ENCODE results near the gene FBXL13.
"Not testable (repeated sequence)": the region's sequence is repeated elsewhere in the genome, so short reads cannot be mapped to it uniquely, and the experiment has no call there.

The FBXL13 gene

DNA sequence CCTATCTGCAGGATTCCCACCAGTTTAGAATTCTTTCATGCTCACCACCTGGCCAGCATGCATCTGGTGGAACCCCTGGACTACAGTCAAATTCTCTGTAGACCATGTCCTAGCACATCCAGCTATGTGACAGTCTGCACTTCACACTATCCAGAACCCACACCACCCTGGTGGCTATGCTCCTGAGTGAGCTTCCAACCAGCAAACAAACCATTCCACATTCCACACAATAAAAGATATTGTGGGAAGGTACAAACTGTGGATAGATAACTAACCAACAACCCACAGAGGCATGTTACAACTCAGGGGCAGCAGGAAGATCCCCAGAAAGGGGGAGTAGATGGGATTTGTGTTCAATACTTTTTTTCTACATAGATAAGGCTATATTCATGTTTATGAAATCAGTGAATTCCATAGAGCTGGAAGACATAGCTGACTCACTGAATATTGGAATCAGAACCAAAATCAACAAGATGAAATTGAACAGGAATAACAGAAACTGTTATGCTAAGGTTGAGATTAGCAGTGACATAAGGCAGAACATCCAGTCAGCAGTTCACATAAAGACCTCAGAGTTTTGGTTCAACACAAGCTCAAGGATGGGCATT lies 89.3 kb downstream of the FBXL13 start:
- DNase-seq (ENCODE audit: low spot score), result no peak
- no peak for FAIRE-seq

DNA sequence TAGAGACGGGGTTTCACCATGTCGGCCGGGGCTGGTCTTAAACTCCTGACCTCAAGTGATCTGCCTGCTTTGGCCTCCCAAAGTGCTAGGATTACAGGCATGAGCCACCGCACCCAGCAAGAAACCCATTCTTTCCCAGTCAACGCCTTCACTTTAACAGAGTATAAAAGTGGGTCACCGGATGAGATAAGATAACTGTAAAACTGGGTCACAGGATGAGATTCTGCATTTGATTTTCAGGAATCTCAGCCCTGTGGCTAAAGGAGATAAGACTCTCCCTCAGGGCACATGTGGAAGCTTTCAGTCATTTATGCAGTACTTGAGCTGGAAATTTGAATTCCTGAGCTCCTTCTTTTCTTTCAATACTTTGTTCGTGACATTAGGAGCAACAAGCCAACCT lies 91.0 kb downstream of the FBXL13 start:
- FAIRE-seq (no peak), DNase-seq (ENCODE audit: low spot score) (no peak)

DNA sequence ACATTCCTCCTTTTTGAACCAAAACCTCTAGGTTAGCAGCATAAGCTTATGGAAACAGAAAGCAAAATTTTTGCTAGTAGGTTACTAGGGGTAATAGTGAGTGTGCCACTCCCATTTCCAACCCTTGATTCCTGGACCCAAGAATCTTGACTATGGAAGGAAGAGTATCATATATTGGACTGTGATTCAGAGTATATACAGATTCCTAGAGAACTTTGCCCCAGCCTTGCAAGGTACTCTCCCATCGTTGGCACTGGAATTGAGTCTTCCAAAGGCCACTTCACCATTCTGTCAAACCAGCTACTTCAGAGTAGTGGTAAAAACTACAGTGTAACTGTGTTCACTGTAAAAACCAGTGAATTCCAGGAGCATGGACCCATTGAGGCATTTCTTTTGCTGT lies 92.4 kb downstream of the FBXL13 start:
- DNase-seq (ENCODE audit: low spot score) (no peak), FAIRE-seq (no peak)

DNA sequence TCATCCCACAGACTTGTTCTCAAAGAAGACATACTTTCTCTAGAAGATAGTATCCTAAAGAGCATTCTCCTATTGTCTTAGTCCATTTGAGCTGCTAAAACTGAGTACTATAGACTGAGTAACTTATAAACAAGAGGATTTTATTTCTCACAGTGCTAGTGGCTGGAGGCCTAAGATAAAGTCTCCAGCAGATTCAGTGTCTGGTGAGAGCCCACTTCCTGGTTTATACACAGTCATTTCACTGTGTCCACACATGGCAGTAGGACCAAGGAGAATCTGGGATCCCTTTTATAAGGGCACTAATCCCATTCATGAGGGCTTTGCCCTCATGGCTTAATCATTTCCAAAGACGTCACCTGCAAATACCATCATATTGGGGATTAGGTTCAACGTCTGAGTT lies 93.1 kb downstream of the FBXL13 start:
- FAIRE-seq (no peak), DNase-seq (ENCODE audit: low spot score) (no peak)

DNA sequence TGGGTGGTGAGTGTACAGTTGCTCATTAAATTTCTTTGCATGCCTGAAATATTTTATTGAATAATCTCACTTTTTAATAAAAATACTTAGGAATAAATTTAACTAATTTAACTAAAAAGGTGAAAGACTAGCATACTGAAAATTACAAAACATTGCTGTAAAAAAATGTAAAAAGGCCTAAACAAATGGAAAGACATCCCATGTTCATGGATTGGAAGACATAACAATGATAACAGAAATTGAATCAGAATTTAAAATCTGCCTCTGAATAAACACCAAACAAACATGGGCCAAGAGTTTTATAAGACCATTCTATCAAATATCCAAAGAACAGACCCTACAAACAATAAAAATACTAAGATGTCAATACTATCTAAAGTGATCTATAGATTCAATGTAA lies 94.9 kb downstream of the FBXL13 start:
- no peak for FAIRE-seq
- DNase-seq (ENCODE audit: low spot score), result no peak

DNA sequence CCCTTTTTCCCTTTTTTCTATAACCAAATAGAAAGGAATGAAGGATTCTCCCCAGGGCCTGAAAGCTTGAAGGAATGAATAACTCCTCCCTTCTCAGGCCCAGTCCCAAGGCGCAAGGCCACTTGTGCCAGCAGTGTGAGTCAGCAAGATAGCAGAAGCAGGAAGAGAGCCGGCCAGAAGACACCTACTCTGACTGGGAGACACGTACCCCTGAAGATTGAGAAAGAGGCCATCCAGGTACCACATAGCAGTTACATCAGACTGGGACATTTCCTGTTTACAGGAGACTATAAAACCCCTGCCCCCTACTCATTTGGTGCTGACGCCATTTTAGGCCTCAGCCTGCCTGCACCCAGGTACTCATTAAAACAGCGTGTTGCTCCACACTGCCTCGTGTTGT lies 96.3 kb downstream of the FBXL13 start:
- DNase-seq (ENCODE audit: low spot score) (peak; percentile 75), FAIRE-seq (peak; percentile 54)

DNA sequence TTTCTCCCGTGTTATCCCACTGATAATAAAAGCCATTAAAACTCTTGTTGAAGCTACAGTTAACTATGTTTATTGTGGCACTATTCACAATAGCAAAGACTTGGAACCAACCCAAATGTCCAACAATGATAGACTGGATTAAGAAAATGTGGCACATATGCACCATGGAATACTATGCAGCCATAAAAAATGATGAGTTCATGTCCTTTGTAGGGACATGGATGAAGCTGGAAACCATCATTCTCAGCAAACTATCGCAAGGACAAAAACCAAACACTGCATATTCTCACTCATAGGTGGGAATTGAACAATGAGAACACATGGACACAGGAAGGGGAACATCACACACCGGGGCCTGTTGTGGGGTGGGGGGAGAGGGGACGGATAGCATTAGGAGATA lies 97.0 kb downstream of the FBXL13 start:
- not testable (repeated sequence) for FAIRE-seq; DNase-seq (ENCODE audit: low spot score)

DNA sequence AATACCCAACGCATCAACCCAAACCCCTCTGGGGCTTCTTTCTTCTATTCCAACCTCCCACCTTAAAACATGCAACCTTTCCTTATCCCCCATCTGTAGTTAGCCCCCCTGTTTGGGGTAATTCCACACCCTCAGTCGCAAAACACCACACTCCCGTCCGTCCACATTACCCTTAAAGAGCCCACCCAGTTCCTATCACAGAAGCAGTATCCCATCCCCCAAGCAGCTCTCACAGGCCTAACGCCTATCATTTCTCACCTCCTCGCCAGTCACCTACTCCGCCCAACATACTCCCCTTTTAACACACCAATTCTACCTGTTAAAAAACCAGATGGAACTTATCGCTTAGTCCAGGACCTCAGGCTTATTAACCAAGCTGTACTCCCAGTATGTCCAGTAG lies 98.1 kb downstream of the FBXL13 start:
- FAIRE-seq (no peak), DNase-seq (ENCODE audit: low spot score) (no peak)

DNA sequence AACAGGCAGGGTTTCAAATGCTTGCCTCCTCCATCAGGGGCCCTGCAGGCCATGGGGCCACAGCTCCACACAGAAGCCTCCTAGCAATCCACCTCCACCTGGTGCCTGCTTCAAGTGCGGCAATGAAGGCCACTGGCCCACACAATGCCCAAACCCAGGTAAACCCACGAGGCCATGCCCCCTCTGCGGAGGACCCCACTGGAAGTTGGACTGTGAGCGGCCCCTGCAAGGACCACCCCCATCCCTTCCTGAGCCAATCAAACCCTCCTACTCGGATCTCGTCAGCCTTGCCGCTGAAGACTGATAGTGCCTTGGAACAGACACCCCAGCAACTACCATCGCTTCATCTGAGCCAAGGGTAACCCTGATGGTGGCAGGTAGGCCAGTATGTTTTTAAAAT lies 98.7 kb downstream of the FBXL13 start:
- DNase-seq (ENCODE audit: low spot score) (no peak), FAIRE-seq (no peak)

DNA sequence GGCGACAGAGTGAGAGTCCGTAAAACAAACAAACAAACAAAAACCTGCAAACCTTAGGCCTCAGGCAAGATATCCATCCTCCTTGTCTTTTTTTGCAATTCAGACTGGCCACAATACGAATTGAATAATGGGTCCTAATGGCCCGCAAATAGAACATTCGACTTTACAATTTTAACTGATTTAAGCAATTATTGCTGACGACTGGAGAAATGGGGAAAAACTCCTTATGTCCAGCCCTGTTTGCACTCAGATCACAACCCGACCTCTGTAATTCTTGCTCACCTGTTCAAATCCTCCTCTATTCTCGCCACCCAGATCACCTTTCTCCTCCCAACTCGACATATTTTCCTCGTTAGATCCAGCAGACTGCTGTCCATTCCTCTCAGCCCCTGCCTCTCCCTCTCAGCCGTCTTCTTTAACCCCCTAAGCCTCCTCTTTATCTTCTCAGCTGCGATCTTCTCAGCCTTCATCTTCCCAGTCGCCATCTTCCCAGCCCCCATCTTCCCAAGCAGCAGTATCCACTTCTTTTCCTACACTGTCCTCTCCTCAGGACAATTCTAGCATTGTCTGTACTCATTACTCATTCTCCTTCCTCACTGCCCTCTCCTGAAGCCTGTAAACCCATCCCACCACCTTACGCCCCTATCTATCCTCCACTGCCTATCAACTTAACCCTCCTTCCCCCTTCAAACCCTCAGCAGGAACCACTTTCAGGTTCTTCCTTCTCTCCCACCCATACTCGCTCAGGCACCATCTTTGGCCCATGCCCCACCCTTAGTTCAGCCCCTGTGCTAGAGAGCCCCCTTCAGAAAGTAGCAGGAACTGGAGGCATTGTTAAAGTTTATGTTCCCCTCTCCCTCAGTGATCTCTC lies 100.0 kb downstream of the FBXL13 start:
- FAIRE-seq, result no peak

DNA sequence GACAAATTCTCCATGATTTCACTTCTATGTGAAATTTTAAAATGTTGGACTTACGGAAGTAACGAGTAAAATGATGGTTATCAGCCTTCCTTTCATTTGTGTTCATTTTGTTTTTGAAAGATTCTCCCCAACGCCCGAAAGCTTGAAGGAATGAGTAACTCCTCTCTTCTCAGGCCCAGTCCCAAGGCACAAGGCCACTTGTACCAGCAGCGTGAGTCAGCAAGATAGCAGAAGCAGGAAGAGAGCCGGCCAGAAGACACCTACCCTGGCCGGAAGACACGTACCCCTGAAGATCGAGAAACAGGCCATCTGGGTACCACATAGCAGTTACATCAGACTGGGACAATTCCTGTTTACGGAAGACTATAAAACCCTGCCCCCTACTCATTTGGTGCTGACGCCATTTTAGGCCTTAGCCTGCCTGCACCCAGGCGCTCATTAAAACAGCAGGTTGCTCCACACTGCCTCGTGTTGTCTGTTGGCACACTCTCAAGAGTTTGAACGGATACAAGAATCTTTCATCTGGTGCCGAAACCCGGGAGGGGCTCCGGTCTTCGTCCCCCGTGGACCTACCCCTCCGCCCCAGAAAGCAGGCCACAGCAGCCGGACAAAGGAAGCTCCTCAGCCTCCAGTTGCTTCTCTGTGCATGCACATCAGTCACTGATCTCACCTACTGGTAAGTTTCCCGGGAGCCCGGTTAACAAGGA lies 101.3 kb downstream of the FBXL13 start:
- DNase-seq (ENCODE audit: low spot score) (no peak), FAIRE-seq (no peak)

More for the DNA sequence above, 100.0 kb downstream of the FBXL13 start:
- no peak for DNase-seq (ENCODE audit: low spot score)

DNA sequence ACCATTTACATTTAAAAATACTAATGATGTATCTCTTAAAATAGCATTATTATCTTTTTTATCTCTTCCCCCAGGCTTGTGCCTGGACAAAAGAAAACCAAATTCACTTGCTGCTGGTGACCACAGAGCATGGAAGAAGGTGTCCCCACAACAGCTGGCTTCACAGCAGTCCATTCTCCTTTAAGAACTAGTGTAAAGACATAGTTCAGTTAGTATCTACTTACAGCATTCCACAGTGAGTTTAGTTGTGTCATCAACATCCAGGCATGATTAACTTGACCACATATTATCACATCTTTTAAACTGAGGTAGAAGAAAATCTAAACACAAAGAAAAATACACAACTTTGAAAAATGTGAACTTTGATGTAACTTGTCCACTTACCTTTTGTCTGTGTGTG lies 106.8 kb downstream of the FBXL13 start:
- no peak for DNase-seq (ENCODE audit: low spot score)
- FAIRE-seq, result no peak

DNA sequence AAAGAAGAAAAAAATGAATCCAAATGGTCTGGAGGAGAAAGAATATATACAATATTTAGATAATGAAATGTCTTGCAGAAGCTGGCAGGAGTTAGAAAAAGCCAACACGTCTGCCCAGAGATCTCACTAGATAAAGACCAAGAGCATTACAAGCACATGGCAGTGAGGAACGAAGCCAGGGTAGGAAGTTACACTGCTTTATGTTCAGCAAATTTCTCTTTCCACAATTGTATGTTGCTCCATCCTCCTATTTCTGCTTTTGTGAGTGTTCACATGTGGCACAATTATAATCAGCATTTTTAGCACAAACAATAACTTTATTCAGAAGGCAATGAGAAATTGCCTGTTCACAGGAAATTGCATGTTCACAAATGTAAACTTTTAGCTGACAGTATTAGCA lies 108.1 kb downstream of the FBXL13 start:
- no peak for FAIRE-seq
- DNase-seq (ENCODE audit: low spot score), result no peak

DNA sequence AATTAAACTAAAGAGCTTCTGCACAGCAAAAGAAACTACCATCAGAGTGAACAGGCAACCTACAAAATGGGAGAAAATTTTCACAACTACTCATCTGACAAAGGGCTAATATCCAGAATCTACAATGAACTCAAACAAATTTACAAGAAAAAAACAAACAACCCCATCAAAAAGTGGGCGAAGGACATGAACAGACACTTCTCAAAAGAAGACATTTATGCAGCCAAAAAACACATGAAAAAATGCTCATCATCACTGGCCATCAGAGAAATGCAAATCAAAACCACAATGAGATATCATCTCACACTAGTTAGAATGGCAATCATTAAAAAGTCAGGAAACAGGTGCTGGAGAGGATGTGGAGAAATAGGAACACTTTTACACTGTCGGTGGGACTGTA lies 112.6 kb downstream of the FBXL13 start:
- FAIRE-seq; DNase-seq (ENCODE audit: low spot score): not testable (repeated sequence)

DNA sequence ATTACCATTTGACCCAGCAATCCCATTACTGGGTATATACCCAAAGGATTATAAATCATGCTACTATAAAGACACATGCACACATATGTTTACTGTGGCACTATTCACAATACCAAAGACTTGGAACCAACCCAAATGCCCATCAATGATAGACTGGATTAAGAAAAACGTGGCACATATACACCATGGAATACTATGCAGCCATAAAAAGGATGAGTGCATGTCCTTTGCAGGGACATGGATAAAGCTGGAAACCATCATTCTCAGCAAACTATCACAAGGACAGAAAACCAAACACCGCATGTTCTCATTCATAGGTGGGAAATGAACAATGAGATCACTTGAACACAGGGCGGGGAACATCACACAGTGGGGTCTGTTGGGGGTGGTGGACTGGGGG lies 116.6 kb downstream of the FBXL13 start:
- FAIRE-seq; DNase-seq (ENCODE audit: low spot score): not testable (repeated sequence)

DNA sequence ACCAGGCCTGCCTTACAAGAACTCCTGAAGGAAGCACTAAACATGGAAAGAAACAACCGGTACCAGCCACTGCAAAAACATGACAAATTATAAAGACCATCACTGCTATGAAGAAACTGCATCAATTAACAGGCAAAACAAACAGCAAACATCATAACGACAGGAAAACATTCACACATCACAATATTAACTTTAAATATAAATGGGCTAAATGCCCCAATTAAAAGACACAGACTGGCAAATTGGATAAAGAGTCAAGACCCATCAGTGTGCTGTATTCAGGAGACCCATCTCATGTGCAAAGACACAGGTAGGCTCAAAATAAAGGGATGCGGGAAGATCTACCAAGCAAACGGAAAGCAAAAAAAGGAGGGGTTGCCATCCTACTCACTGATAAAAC lies 120.2 kb downstream of the FBXL13 start:
- not testable (repeated sequence) for FAIRE-seq; DNase-seq (ENCODE audit: low spot score)

DNA sequence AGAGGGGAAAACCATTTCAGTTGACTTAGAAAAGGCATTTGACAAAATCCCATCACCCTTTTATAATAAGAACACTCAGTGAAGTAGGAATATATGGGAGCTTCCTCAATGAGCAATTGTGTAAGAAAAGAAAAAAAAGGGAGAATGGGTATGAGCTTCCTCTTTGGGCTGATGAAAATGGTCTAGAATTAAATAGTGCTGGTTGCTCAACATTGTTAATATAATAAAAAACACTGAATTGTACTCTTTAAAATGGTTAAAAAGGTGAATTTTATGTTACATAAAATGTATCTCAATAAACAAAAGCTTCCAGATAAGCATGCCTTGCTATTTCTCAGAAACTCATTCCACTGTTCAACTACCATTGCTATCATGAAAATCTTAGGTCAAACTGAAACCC lies 121.2 kb downstream of the FBXL13 start:
- no peak for FAIRE-seq
- DNase-seq (ENCODE audit: low spot score), result no peak

DNA sequence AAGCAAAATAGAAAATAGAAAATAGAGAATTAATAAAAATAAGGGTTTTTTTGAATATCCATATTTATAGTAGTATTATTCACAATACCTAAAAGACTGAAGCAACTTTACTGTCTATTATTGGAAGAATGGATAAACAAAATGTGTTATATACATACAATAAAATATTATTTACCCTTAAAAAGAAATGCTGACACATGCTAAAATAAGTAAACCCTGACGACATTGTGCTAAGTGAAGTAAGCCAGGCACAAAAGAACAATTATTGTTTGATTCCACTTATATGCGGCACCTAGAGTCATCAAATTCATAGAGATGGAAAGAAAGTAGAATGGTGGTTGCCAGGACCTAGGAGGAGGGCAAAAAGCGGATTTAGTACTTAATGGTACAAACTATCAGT lies 122.8 kb downstream of the FBXL13 start:
- DNase-seq (ENCODE audit: low spot score) (no peak), FAIRE-seq (no peak)

DNA sequence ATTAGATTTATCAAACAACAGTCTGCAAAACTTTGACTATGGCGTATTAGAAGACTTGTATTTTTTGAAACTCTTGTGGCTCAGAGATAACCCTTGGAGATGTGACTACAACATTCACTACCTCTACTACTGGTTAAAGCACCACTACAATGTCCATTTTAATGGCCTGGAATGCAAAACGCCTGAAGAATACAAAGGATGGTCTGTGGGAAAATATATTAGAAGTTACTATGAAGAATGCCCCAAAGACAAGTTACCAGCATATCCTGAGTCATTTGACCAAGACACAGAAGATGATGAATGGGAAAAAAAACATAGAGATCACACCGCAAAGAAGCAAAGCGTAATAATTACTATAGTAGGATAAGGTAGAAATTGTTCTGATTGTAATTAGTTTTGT lies 130.4 kb downstream of the FBXL13 start:
- no peak for DNase-seq (ENCODE audit: low spot score)
- no peak for FAIRE-seq

DNA sequence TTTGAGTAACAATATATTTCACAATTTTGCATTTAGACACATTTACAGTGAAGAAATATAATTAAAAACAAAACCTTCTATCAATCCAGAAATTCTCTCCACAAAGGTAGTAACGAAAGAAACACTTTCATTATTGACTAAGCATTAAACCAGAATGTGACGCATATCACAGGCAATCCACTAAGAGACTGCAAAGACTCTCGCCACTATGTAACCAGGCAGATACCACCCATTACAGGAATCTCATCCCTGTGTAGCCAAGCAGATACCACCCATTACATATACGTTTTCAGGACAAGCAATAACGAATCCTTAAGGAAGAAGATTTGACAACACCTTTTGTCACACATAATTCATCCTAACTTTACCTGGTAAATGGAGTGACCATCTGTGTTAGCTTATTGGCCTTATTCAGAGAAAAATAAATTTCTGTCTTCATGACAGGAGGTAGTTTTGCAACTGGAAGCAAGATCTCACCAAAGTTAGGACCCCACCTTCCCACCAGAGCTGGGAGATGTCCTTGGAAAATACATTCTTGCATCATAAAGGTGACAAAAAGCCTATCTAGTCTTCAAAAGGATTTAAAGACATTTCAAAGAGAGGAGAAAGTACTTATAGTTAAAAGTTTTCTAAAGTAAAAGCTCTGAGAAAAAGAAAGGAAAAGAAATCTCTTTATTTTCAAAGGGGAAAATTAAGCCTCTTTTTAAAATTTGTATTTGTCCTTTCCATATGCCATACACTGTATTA lies 131.0 kb downstream of the FBXL13 start:
- DNase-seq (ENCODE audit: low spot score), result no peak
- no peak for FAIRE-seq

DNA sequence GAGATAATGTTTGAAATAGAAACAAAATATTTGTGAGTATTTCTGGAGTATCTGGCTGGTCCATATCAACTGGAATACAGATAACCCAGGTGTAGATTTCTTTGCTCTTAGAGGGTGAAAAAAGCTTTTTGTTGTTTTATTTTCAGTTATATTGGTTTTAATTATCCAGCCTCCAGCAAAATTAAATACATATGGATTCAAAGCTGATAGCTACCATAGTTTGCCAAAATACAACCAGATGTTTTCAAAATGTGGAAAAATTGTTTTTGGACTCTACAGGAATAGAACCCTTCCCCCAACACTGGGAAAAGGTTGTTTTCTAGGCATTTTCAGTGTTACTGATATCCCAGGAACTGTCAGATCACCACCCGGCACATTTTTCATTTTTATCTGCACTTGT lies 131.7 kb downstream of the FBXL13 start:
- no peak for DNase-seq (ENCODE audit: low spot score)
- no peak for FAIRE-seq

Data from RCC 7860 (cell line).